ENCODE data around the gene MAP3K8.

The MAP3K8 gene

GRCh38 chr10:30396698-30397097 is 37.3 kb upstream of the MAP3K8 start:
- H4K20me1 ChIP-seq (ENCODE audit: control insufficient read depth, insufficient read depth, low read depth, low read length) = no peaks in the 10 kb centered on the region
- H3K9me2 ChIP-seq (replicated peaks; ENCODE audit: control insufficient read depth, low read length) = no peaks in the 10 kb centered on the region
- H3K27me3 ChIP-seq (ENCODE audit: control insufficient read depth, low read length) = peaks cover 17% of the 10 kb centered on the region
- no peaks in the 10 kb centered on the region for H3K9me3 ChIP-seq (ENCODE audit: control insufficient read depth, insufficient read depth, low read length)
- H3F3A ChIP-seq (ENCODE audit: control insufficient read depth, insufficient read depth) = no peaks in the 10 kb centered on the region; the same call in 1 of the 2 replicates
- H3K4me1 ChIP-seq (ENCODE audit: control insufficient read depth, low read length) = no peaks in the 10 kb centered on the region
- no peaks in the 10 kb centered on the region for H3K36me3 ChIP-seq (ENCODE audit: control insufficient read depth, low read length)
- TF ChIP-seq CTCF (IDR thresholded peaks at IDR 0.05; ENCODE audit: low read depth, low read length, poor library complexity, severe bottlenecking) (no peak), EZH2phosphoT487 (IDR thresholded peaks at IDR 0.05; ENCODE audit: borderline replicate concordance, low read length) (no peak)
- no peaks in the 10 kb centered on the region for H3K79me2 ChIP-seq (ENCODE audit: control insufficient read depth, low read length)
- no peak overlapping the region for H3K4me2 ChIP-seq (ENCODE audit: low read length)
- no peak overlapping the region for H3K27ac ChIP-seq (ENCODE audit: low read depth, low read length)
- H3K4me3 ChIP-seq (ENCODE audit: low read length) = no peak overlapping the region

- H3K36me3 ChIP-seq (ENCODE audit: control insufficient read depth, low read length) = no peaks in the 10 kb centered on the region
- no peaks in the 10 kb centered on the region for H3K4me1 ChIP-seq (ENCODE audit: control insufficient read depth, low read length)
- no peaks in the 10 kb centered on the region for H3K79me2 ChIP-seq (ENCODE audit: control insufficient read depth, low read length)
- no peaks in the 10 kb centered on the region for H3K9me2 ChIP-seq (replicated peaks; ENCODE audit: control insufficient read depth, low read length)
- H3K4me3 ChIP-seq (ENCODE audit: low read length) = no peak overlapping the region
- peaks cover 14% of the 10 kb centered on the region for H3K27me3 ChIP-seq (ENCODE audit: control insufficient read depth, low read length)
- H3K9me3 ChIP-seq (ENCODE audit: control insufficient read depth, insufficient read depth, low read length) = no peaks in the 10 kb centered on the region
- H3F3A ChIP-seq (ENCODE audit: control insufficient read depth, insufficient read depth) = no peaks in the 10 kb centered on the region; the same call in 1 of the 2 replicates
- no peaks in the 10 kb centered on the region for H4K20me1 ChIP-seq (ENCODE audit: control insufficient read depth, insufficient read depth, low read depth, low read length)
- H3K4me2 ChIP-seq (ENCODE audit: low read length) = no peak overlapping the region
- no peak overlapping the region for H3K27ac ChIP-seq (ENCODE audit: low read depth, low read length)
- TF ChIP-seq CTCF (IDR thresholded peaks at IDR 0.05; ENCODE audit: low read depth, low read length, poor library complexity, severe bottlenecking) (no peak), EZH2phosphoT487 (IDR thresholded peaks at IDR 0.05; ENCODE audit: borderline replicate concordance, low read length) (no peak)
Measured at GRCh38 chr10:30398193-30398592, 35.8 kb upstream of the MAP3K8 start.

- H3K27ac ChIP-seq (ENCODE audit: low read depth, low read length) = no peak overlapping the region
- H3F3A ChIP-seq (ENCODE audit: control insufficient read depth, insufficient read depth) = no peaks in the 10 kb centered on the region; the same call in 1 of the 2 replicates
- H4K20me1 ChIP-seq (ENCODE audit: control insufficient read depth, insufficient read depth, low read depth, low read length) = no peaks in the 10 kb centered on the region
- no peaks in the 10 kb centered on the region for H3K36me3 ChIP-seq (ENCODE audit: control insufficient read depth, low read length)
- no peaks in the 10 kb centered on the region for H3K79me2 ChIP-seq (ENCODE audit: control insufficient read depth, low read length)
- H3K4me2 ChIP-seq (ENCODE audit: low read length) = no peak overlapping the region
- no peaks in the 10 kb centered on the region for H3K9me2 ChIP-seq (replicated peaks; ENCODE audit: control insufficient read depth, low read length)
- no peak overlapping the region for H3K4me3 ChIP-seq (ENCODE audit: low read length)
- peaks cover 14% of the 10 kb centered on the region for H3K27me3 ChIP-seq (ENCODE audit: control insufficient read depth, low read length)
- no peaks in the 10 kb centered on the region for H3K4me1 ChIP-seq (ENCODE audit: control insufficient read depth, low read length)
- TF ChIP-seq CTCF (IDR thresholded peaks at IDR 0.05; ENCODE audit: low read depth, low read length, poor library complexity, severe bottlenecking) (no peak), EZH2phosphoT487 (IDR thresholded peaks at IDR 0.05; ENCODE audit: borderline replicate concordance, low read length) (no peak)
- no peaks in the 10 kb centered on the region for H3K9me3 ChIP-seq (ENCODE audit: control insufficient read depth, insufficient read depth, low read length)
Measured at GRCh38 chr10:30398788-30399187, 35.2 kb upstream of the MAP3K8 start.

Measured in DOHH2 (cell line).